Activated CD4-positive, alpha-beta memory T cell treated with anti-CD3 and anti-CD28 coated beads, Interleukin-2, amount 10 ng/mL, durations not matched to agents 7 days and 5 days (primary cell): ENCODE data around the gene PRSS33. TPM values are rescaled to one million over a fixed set of nuclear protein-coding genes. Genes with fewer than 3 reads are reported as not detected.

Source experiments
- CTCF ChIA-PET: fragments of 350-600 bp; sonication (Branson Sonifier 250); formaldehyde crosslinking; loops from one replicate; lab custom pipeline; 2021; ENCODE audit warnings: antibody characterized with exemption, inconsistent platforms; lab: Charles Lee
- POLR2A ChIA-PET: fragments of 350-600 bp; sonication (Branson Sonifier 250); formaldehyde crosslinking; loops from one replicate; lab custom pipeline; 2021; ENCODE audit warnings: antibody characterized with exemption; lab: Charles Lee
- DNase-seq: peaks from one replicate; pipeline ENCODE4 v3.0.0-alpha.2; 2020
- H3K27ac Mint-ChIP-seq: one replicate; pipeline ENCODE4 v1.8.0; 2021; ENCODE audit warnings: mild to moderate bottlenecking, mixed read lengths
- H3K27me3 Mint-ChIP-seq: one replicate; pipeline ENCODE4 v1.8.0; 2021; ENCODE audit warnings: mixed read lengths
- H3K36me3 Mint-ChIP-seq: one replicate; pipeline ENCODE4 v1.8.0; 2021; ENCODE audit warnings: low read depth, mixed read lengths
- H3K4me1 Mint-ChIP-seq: one replicate; pipeline ENCODE4 v1.8.0; 2021; ENCODE audit warnings: mixed read lengths
- H3K4me3 Mint-ChIP-seq: one replicate; pipeline ENCODE4 v1.8.0; 2021; ENCODE audit warnings: mild to moderate bottlenecking, mixed read lengths
- H3K9me3 Mint-ChIP-seq: one replicate; pipeline ENCODE4 v1.8.0; 2021; ENCODE audit warnings: mixed read lengths
- total RNA-seq, 2 experiments: library from RNA; stranded (reverse); gene quantifications; one replicate each; pipeline ENCODE4 v1.2.3, GENCODE V29; 2021

The PRSS33 gene
- not detected for total RNA-seq

GRCh38 chr16:2787406-2787805 lies at the start of gene PRSS33:
TSS of gene PRSS33 (minus strand) at chr16:2787560. CDS start at chr16:2786547, 1,013 bp downstream.
- no peak within 1 kb of the TSS for H3K4me3 Mint-ChIP-seq
- ChIA-PET POLR2A (no interaction called here), CTCF (no interaction called here)
- no peaks in the 10 kb centered on the region for H3K36me3 Mint-ChIP-seq
- H3K4me1 Mint-ChIP-seq: peaks cover 6% of the 10 kb centered on the region
- no peak within 1 kb of the TSS for H3K27ac Mint-ChIP-seq
- no peaks in the 10 kb centered on the region for H3K9me3 Mint-ChIP-seq
- peaks cover 30% of the 10 kb centered on the region for H3K27me3 Mint-ChIP-seq
- no peak for DNase-seq

- H3K27me3 Mint-ChIP-seq: peaks cover 2% of the 10 kb centered on the region
- no peaks in the 10 kb centered on the region for H3K9me3 Mint-ChIP-seq
- peaks cover 24% of the 10 kb centered on the region for H3K4me1 Mint-ChIP-seq
- no peaks in the 10 kb centered on the region for H3K36me3 Mint-ChIP-seq
- no peak overlapping the region for H3K27ac Mint-ChIP-seq
- DNase-seq: no peak
- H3K4me3 Mint-ChIP-seq: no peak overlapping the region
- ChIA-PET CTCF (no interaction called here), POLR2A (no interaction called here)
Observed at GRCh38 chr16:2836646-2837508, 49.5 kb upstream of the PRSS33 start.

GRCh38 chr16:2835638-2836493 lies 48.5 kb upstream of the PRSS33 start:
- Mint-ChIP-seq H3K9me3 (no peaks in the 10 kb centered on the region), H3K4me1 (peaks cover 19% of the 10 kb centered on the region), H3K27ac (no peak overlapping the region), H3K27me3 (peaks cover 2% of the 10 kb centered on the region), H3K36me3 (no peaks in the 10 kb centered on the region), H3K4me3 (no peak overlapping the region)
- ChIA-PET POLR2A (no interaction called here), CTCF (no interaction called here)
- no peak for DNase-seq

GRCh38 chr16:2834968-2835367 lies 47.6 kb upstream of the PRSS33 start:
- POLR2A ChIA-PET: no interaction called here
- no peak for DNase-seq
- Mint-ChIP-seq H3K4me3 (no peak overlapping the region), H3K27me3 (peaks cover 2% of the 10 kb centered on the region), H3K36me3 (no peaks in the 10 kb centered on the region), H3K4me1 (peaks cover 18% of the 10 kb centered on the region), H3K27ac (no peak overlapping the region), H3K9me3 (no peaks in the 10 kb centered on the region)
- CTCF ChIA-PET: no interaction called here

GRCh38 chr16:2833776-2834175 lies 46.4 kb upstream of the PRSS33 start:
- Mint-ChIP-seq H3K27ac (no peak overlapping the region), H3K9me3 (no peaks in the 10 kb centered on the region), H3K27me3 (peaks cover 2% of the 10 kb centered on the region), H3K4me1 (peaks cover 16% of the 10 kb centered on the region), H3K36me3 (no peaks in the 10 kb centered on the region), H3K4me3 (no peak overlapping the region)
- CTCF ChIA-PET: no interaction called here
- POLR2A ChIA-PET: no interaction called here
- DNase-seq: no peak

- ChIA-PET CTCF (no interaction called here), POLR2A (no interaction called here)
- Mint-ChIP-seq H3K36me3 (no peaks in the 10 kb centered on the region), H3K27me3 (no peaks in the 10 kb centered on the region), H3K27ac (no peak overlapping the region), H3K4me3 (no peak overlapping the region), H3K4me1 (peaks cover 10% of the 10 kb centered on the region), H3K9me3 (no peaks in the 10 kb centered on the region)
- DNase-seq: no peak
Observed at GRCh38 chr16:2831203-2831602, 43.8 kb upstream of the PRSS33 start.

- Mint-ChIP-seq H3K36me3 (no peaks in the 10 kb centered on the region), H3K4me1 (peaks cover 10% of the 10 kb centered on the region), H3K27ac (peak overlapping the region; percentile 48), H3K4me3 (peak overlapping the region; percentile 32), H3K27me3 (no peaks in the 10 kb centered on the region), H3K9me3 (no peaks in the 10 kb centered on the region)
- no peak for DNase-seq
- ChIA-PET POLR2A (no interaction called here), CTCF (no interaction called here)
Observed at GRCh38 chr16:2830355-2830695, 43.0 kb upstream of the PRSS33 start.

GRCh38 chr16:2829501-2830354 lies 42.4 kb upstream of the PRSS33 start, which contains the start of gene ZG16B:
TSS of gene ZG16B (plus strand) at chr16:2830303. CDS start at chr16:2830442, 139 bp downstream.
- DNase-seq: no peak
- no peaks in the 10 kb centered on the region for H3K9me3 Mint-ChIP-seq
- ChIA-PET CTCF (no interaction called here), POLR2A (no interaction called here)
- no peaks in the 10 kb centered on the region for H3K27me3 Mint-ChIP-seq
- H3K27ac Mint-ChIP-seq: peak within 1 kb of the TSS; percentile 48
- H3K36me3 Mint-ChIP-seq: no peaks in the 10 kb centered on the region
- peaks cover 10% of the 10 kb centered on the region for H3K4me1 Mint-ChIP-seq
- H3K4me3 Mint-ChIP-seq: peak within 1 kb of the TSS; percentile 32

- H3K27me3 Mint-ChIP-seq: no peaks in the 10 kb centered on the region
- POLR2A ChIA-PET: no interaction called here
- H3K9me3 Mint-ChIP-seq: no peaks in the 10 kb centered on the region
- no peaks in the 10 kb centered on the region for H3K36me3 Mint-ChIP-seq
- DNase-seq: no peak
- no peak overlapping the region for H3K27ac Mint-ChIP-seq
- CTCF ChIA-PET: no interaction called here
- peaks cover 10% of the 10 kb centered on the region for H3K4me1 Mint-ChIP-seq
- H3K4me3 Mint-ChIP-seq: no peak overlapping the region
Observed at GRCh38 chr16:2828876-2829430, 41.6 kb upstream of the PRSS33 start.

- Mint-ChIP-seq H3K27me3 (no peaks in the 10 kb centered on the region), H3K4me1 (peaks cover 10% of the 10 kb centered on the region)
- POLR2A ChIA-PET: no interaction called here
Observed at GRCh38 chr16:2828521-2828840, 41.1 kb upstream of the PRSS33 start.

GRCh38 chr16:2827831-2828520 lies 40.6 kb upstream of the PRSS33 start:
- CTCF ChIA-PET: no interaction called here
- H3K4me1 Mint-ChIP-seq: peaks cover 10% of the 10 kb centered on the region
- no peak for DNase-seq
- no peaks in the 10 kb centered on the region for H3K9me3 Mint-ChIP-seq
- no peak overlapping the region for H3K4me3 Mint-ChIP-seq
- POLR2A ChIA-PET: no interaction called here
- H3K36me3 Mint-ChIP-seq: no peaks in the 10 kb centered on the region
- no peaks in the 10 kb centered on the region for H3K27me3 Mint-ChIP-seq
- H3K27ac Mint-ChIP-seq: no peak overlapping the region

More at GRCh38 chr16:2828521-2828840, 41.1 kb upstream of the PRSS33 start:
- Mint-ChIP-seq H3K36me3 (no peaks in the 10 kb centered on the region), H3K27ac (no peak overlapping the region), H3K4me3 (no peak overlapping the region), H3K9me3 (no peaks in the 10 kb centered on the region)
- no peak for DNase-seq
- CTCF ChIA-PET: no interaction called here

GRCh38 chr16:2827374-2827791 lies 40.0 kb upstream of the PRSS33 start:
- CTCF ChIA-PET: no interaction called here
- no peaks in the 10 kb centered on the region for H3K36me3 Mint-ChIP-seq
- POLR2A ChIA-PET: no interaction called here
- H3K9me3 Mint-ChIP-seq: no peaks in the 10 kb centered on the region
- H3K27ac Mint-ChIP-seq: no peak overlapping the region
- no peak overlapping the region for H3K4me3 Mint-ChIP-seq
- H3K27me3 Mint-ChIP-seq: peaks cover 2% of the 10 kb centered on the region
- H3K4me1 Mint-ChIP-seq: peaks cover 10% of the 10 kb centered on the region
- DNase-seq: no peak
